HCT116 (cell line): Measurements from ENCODE around the gene PLBD2. TPM values are rescaled to one million over a fixed set of nuclear protein-coding genes. Genes with fewer than 3 reads are reported as not detected.

Experiments
- ATAC-seq: fragments of 200-7000 bp; cut with Tn5 transposase; 2 replicates; pipeline ENCODE4 v1.9.1; 2020; ENCODE audit warnings: mild to moderate bottlenecking, moderate library complexity
- BruUV-seq: library from RNA; stranded (reverse); fragments of 400-500 nt; replicated peaks from 2 replicates; lab custom pipeline; 2021; lab: Mats Ljungman, UMichigan
- CTCF ChIA-PET: fragments of 300-600 bp; sonication (Branson Sonifier 250); formaldehyde crosslinking; loops from one replicate; lab custom pipeline; 2021; ENCODE audit warnings: antibody characterized with exemption; lab: Charles Lee
- POLR2A ChIA-PET: fragments of 300-600, 350-600 bp; sonication (Branson Sonifier 250); formaldehyde crosslinking; loops from one replicate; lab custom pipeline; 2021; ENCODE audit warnings: antibody characterized with exemption; lab: Charles Lee
- RAD21 ChIA-PET, 2 experiments: fragments of 300-600 bp; sonication (Branson Sonifier 250); formaldehyde crosslinking; loops; one replicate each; lab custom pipeline; 2023; ENCODE audit warnings: low total read pairs in 2 of 2; ENCODE audit not compliant: uncharacterized antibody in 2 of 2, unreplicated experiment in 2 of 2, low non-redundant PET in 1 of 2; lab: Charles Lee
- DNase-seq: peaks from one replicate; pipeline ENCODE4 v3.0.0-alpha.2; 2010; ENCODE audit warnings: low read depth, low spot score
- H2AFZ ChIP-seq: fragments of 200-600 bp; shearing (Covaris generic), sonication (generic); 2 replicates; pipeline ENCODE4 v1.6.1; 2017; ENCODE audit warnings: low read depth, mixed run types, mixed read lengths, antibody characterized with exemption, low read length; ENCODE audit not compliant: poor library complexity, severe bottlenecking
- H3K27ac ChIP-seq: 2 replicates; pipeline ENCODE4 v1.5.1; 2012; ENCODE audit warnings: low read depth, low read length
- H3K27me3 ChIP-seq: fragments of 200-600 bp; sonication (generic); 2 replicates; pipeline ENCODE4 v1.6.1; 2016; ENCODE audit warnings: mixed run types, low read length, mixed read lengths; ENCODE audit not compliant: insufficient read depth
- H3K36me3 ChIP-seq, 2 experiments: fragments of 200-500 bp in 1 of 2; fragments of 200-600 bp in 1 of 2; sonication (Bioruptor generic) in 1 of 2; sonication (generic) in 1 of 2; 2 replicates each; pipeline versions ENCODE4 v1.5.1 to v1.6.1; 2014 to 2016; ENCODE audit warnings: low read length in 2 of 2, inconsistent platforms in 1 of 2, mixed read lengths in 1 of 2, mixed run types in 1 of 2; ENCODE audit not compliant: insufficient read depth in 2 of 2, control insufficient read depth in 1 of 2
- H3K4me1 ChIP-seq, 2 experiments: fragments of 200-600 bp in 1 of 2; sonication (generic) in 1 of 2; 2 replicates each; pipeline versions ENCODE4 v1.5.1 to v1.6.1; 2012 to 2017; ENCODE audit warnings: low read length in 2 of 2, inconsistent platforms in 1 of 2, mild to moderate bottlenecking in 1 of 2, mixed read lengths in 1 of 2, mixed run types in 1 of 2, moderate library complexity in 1 of 2; ENCODE audit not compliant: insufficient read depth in 2 of 2, control insufficient read depth in 1 of 2
- H3K4me2 ChIP-seq: fragments of 200-600 bp; sonication (generic); 2 replicates; pipeline ENCODE4 v1.6.1; 2017; ENCODE audit warnings: mixed run types, low read length, mixed read lengths
- H3K4me3 ChIP-seq, 2 experiments: fragments of 200-600 bp in 1 of 2; sonication (generic) in 1 of 2; replicated peaks in 1 of 2; 2 replicates each; pipeline ENCODE4 v1.5.1; 2011 to 2016; ENCODE audit warnings: low read length in 2 of 2, control low read depth in 1 of 2, low read depth in 1 of 2, mild to moderate bottlenecking in 1 of 2, mixed read lengths in 1 of 2, mixed run types in 1 of 2
- H3K79me2 ChIP-seq: fragments of 200-600 bp; sonication (generic); 2 replicates; pipeline ENCODE4 v1.6.1; 2017; ENCODE audit warnings: mild to moderate bottlenecking, mixed run types, low read length, moderate library complexity, mixed read lengths; ENCODE audit not compliant: insufficient read depth
- H3K9ac ChIP-seq: fragments of 200-600 bp; sonication (generic); 2 replicates; pipeline ENCODE4 v1.6.1; 2016; ENCODE audit warnings: low read length, mixed read lengths
- H3K9me2 ChIP-seq: fragments of 200-600 bp; sonication (generic), shearing (Covaris generic); 2 replicates; pipeline ENCODE4 v1.6.1; 2017; ENCODE audit warnings: mixed run types, mild to moderate bottlenecking, moderate library complexity; ENCODE audit not compliant: insufficient read depth
- H3K9me3 ChIP-seq, 2 experiments: fragments of 200-500 bp in 1 of 2; fragments of 200-600 bp in 1 of 2; sonication (Bioruptor generic) in 1 of 2; sonication (generic) in 1 of 2; 2 replicates each; pipeline ENCODE4 v1.6.1; 2014 to 2017; ENCODE audit warnings: low read length in 2 of 2, mixed read lengths in 2 of 2, inconsistent platforms in 1 of 2, low read depth in 1 of 2, mild to moderate bottlenecking in 1 of 2, mixed run types in 1 of 2, moderate library complexity in 1 of 2; ENCODE audit not compliant: control insufficient read depth in 1 of 2, insufficient read depth in 1 of 2
- H4K20me1 ChIP-seq: fragments of 200-600 bp; sonication (generic), shearing (Covaris generic); 2 replicates; pipeline ENCODE4 v1.6.1; 2017; ENCODE audit warnings: mixed run types, mild to moderate bottlenecking, moderate library complexity; ENCODE audit not compliant: insufficient read depth
- CEBPB ChIP-seq: IDR thresholded peaks from 2 replicates; pipeline ENCODE4 v1.6.1; 2012; ENCODE audit warnings: low read depth
- EGR1 ChIP-seq: IDR thresholded peaks from 2 replicates; pipeline ENCODE4 v1.6.1; 2012; ENCODE audit warnings: low read depth
- EZH2phosphoT487 ChIP-seq: fragments of 200-600 bp; IDR thresholded peaks from 2 replicates; pipeline ENCODE4 v1.6.1; 2018; ENCODE audit warnings: antibody characterized with exemption, borderline replicate concordance
- FOSL1 ChIP-seq: IDR thresholded peaks from 2 replicates; pipeline ENCODE4 v1.6.1; 2012; ENCODE audit warnings: low read depth
- POLR2A ChIP-seq: IDR thresholded peaks from 2 replicates; pipeline ENCODE4 v1.7.0; 2011; ENCODE audit warnings: borderline replicate concordance; ENCODE audit not compliant: insufficient read depth, insufficient read length; ENCODE audit errors: extremely low read depth
- POLR2AphosphoS5 ChIP-seq: IDR thresholded peaks from 2 replicates; pipeline ENCODE4 v1.6.1; 2011; ENCODE audit warnings: mild to moderate bottlenecking, low read depth, low read length, moderate library complexity
- SP1 ChIP-seq: IDR thresholded peaks from 2 replicates; pipeline ENCODE4 v1.6.1; 2012; ENCODE audit warnings: low read depth
- TCF7L2 ChIP-seq: IDR thresholded peaks from 2 replicates; pipeline ENCODE4 v1.7.0; 2011; ENCODE audit warnings: borderline replicate concordance, inconsistent platforms; ENCODE audit not compliant: insufficient read depth, insufficient read length; ENCODE audit errors: extremely low read depth
- YY1 ChIP-seq: IDR thresholded peaks from 2 replicates; pipeline ENCODE4 v1.6.1; 2011; ENCODE audit warnings: low read length, low read depth, moderate library complexity, mild to moderate bottlenecking; ENCODE audit not compliant: insufficient replicate concordance; ENCODE audit errors: extremely low read depth
- ZFX ChIP-seq: fragments of 450-650 bp; IDR thresholded peaks from 2 replicates; pipeline ENCODE4 v1.6.1; 2017
- ZNF274 ChIP-seq: fragments of 200-500 bp; sonication (Bioruptor generic); IDR thresholded peaks from 2 replicates; pipeline ENCODE4 v1.6.1; 2014; ENCODE audit warnings: mild to moderate bottlenecking, low read depth, low read length, inconsistent platforms
- intact Hi-C: fragments of 100-400 bp; cut with micrococcal nuclease; formaldehyde crosslinking; loops from 2 replicates; pipeline ENCODE4 v1.10.0; 2022
- total RNA-seq: library from RNA; stranded (reverse); gene quantifications from one replicate; pipeline ENCODE4 v1.2.1, GENCODE V29; 2021; ENCODE audit not compliant: unreplicated experiment
- TF ChIP-seq, protein P1 (sequence below): IDR thresholded peaks from 2 replicates; pipeline ENCODE4 v1.6.1; 2011; ENCODE audit warnings: mild to moderate bottlenecking, low read length, moderate library complexity; ENCODE audit not compliant: insufficient replicate concordance; ENCODE audit errors: extremely low read depth
- TF ChIP-seq, protein P2 (sequence below), 3 experiments: fragments of 200-600 bp in 1 of 3; sonication (generic) in 1 of 3; IDR thresholded peaks in 2 of 3; conservative IDR thresholded peaks in 1 of 3; 2 replicates each; pipeline ENCODE4 v1.5.1; 2012 to 2017; ENCODE audit warnings: low read depth in 2 of 3, low read length in 2 of 3, antibody characterized with exemption in 1 of 3, borderline replicate concordance in 1 of 3, control low read depth in 1 of 3, mild to moderate bottlenecking in 1 of 3, mixed read lengths in 1 of 3, mixed run types in 1 of 3, moderate library complexity in 1 of 3; ENCODE audit not compliant: insufficient read depth in 1 of 3

PLBD2 gene
- total RNA-seq, 1 experiment from 2014 or later = 45.0 TPM

DNA sequence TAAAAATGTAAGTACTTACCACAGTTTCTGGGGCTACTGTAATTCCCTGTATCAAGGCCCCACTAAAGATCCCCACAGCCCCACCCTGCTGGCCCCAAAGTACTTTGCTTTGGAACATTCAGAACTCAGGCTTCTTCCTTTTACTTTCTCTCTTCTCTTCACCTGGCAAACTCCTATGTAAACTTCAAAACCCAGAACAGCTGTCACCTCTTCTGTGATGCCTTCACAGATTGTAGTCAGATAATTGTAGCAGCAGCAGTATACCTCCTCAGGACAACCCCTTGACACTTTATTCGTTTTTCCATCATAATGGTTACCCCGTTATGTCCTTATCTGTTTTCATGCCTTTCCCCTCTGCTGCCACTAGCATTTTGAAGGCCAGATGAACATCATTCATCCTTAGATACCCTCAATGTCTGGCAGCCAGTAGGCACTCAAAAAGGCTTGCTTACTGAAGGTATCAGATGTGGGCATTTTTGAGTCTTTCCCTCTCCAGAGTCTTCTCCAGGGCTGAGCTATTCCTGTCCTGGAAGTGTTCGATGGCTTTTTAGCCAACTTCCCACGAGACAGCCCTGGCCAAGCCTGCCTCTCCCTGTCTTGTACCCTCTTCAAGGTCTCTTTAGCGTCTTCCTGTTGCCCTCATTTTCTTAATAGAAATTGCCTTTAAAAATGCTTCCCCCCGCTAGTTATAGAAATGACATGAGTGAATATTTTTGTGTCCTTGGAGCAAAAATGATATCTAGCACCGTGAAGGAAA lies 7.4 kb downstream of the PLBD2 start (continued):
- TF ChIP-seq, protein P1, sequence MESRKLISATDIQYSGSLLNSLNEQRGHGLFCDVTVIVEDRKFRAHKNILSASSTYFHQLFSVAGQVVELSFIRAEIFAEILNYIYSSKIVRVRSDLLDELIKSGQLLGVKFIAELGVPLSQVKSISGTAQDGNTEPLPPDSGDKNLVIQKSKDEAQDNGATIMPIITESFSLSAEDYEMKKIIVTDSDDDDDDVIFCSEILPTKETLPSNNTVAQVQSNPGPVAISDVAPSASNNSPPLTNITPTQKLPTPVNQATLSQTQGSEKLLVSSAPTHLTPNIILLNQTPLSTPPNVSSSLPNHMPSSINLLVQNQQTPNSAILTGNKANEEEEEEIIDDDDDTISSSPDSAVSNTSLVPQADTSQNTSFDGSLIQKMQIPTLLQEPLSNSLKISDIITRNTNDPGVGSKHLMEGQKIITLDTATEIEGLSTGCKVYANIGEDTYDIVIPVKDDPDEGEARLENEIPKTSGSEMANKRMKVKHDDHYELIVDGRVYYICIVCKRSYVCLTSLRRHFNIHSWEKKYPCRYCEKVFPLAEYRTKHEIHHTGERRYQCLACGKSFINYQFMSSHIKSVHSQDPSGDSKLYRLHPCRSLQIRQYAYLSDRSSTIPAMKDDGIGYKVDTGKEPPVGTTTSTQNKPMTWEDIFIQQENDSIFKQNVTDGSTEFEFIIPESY = no peak

DNA sequence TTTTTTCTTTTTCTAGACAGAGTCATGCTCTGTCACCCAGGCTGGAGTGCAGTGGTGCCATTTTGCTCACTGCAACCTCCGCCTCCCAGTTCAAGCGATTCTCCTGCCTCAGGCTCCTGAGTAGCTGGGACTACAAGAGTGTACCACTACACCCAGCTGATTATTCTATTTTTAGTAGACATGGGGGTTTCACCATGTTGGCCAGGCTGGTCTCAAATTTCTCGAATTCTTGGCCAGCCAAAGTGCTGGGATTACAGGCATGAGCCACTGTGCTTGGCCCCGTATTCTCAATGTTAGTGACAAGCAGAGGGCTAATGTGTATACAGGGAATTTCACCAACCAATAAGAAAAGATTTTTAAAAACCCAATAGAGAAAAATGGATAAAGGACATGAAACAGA lies 8.4 kb downstream of the PLBD2 start:
- no peak overlapping the region for H3K4me3 ChIP-seq
- no peaks in the 10 kb centered on the region for H4K20me1 ChIP-seq
- no peak overlapping the region for H3K4me2 ChIP-seq
- no peaks in the 10 kb centered on the region for H3K27me3 ChIP-seq
- H2AFZ ChIP-seq = no peak overlapping the region
- H3K27ac ChIP-seq = no peak overlapping the region
- no peaks in the 10 kb centered on the region; the same call in 1 of the 2 replicates for H3K79me2 ChIP-seq
- no peak overlapping the region for H3K9ac ChIP-seq
- RAD21 ChIA-PET = no interaction called here
- DNase-seq = no peak
- peaks cover 0 to 4% of the 10 kb centered on the region in 2 experiments; a peak in 1 of 4 replicates for H3K4me1 ChIP-seq
- no peaks in the 10 kb centered on the region for H3K36me3 ChIP-seq
- CTCF ChIA-PET = no interaction called here
- no peak for TF ChIP-seq TCF7L2
- no peak for TF ChIP-seq POLR2A
- no peak for TF ChIP-seq EGR1
- TF ChIP-seq ZFX = no peak
- no peak for TF ChIP-seq SP1
- TF ChIP-seq ZNF274 = no peak
- no peak for TF ChIP-seq CEBPB
- TF ChIP-seq POLR2AphosphoS5 = no peak
- no peak for TF ChIP-seq FOSL1
- no peak for TF ChIP-seq EZH2phosphoT487
- TF ChIP-seq YY1 = no peak
- TF ChIP-seq, protein P2, sequence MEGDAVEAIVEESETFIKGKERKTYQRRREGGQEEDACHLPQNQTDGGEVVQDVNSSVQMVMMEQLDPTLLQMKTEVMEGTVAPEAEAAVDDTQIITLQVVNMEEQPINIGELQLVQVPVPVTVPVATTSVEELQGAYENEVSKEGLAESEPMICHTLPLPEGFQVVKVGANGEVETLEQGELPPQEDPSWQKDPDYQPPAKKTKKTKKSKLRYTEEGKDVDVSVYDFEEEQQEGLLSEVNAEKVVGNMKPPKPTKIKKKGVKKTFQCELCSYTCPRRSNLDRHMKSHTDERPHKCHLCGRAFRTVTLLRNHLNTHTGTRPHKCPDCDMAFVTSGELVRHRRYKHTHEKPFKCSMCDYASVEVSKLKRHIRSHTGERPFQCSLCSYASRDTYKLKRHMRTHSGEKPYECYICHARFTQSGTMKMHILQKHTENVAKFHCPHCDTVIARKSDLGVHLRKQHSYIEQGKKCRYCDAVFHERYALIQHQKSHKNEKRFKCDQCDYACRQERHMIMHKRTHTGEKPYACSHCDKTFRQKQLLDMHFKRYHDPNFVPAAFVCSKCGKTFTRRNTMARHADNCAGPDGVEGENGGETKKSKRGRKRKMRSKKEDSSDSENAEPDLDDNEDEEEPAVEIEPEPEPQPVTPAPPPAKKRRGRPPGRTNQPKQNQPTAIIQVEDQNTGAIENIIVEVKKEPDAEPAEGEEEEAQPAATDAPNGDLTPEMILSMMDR (IDR thresholded peaks at IDR 0.05 in 2 of 3, conservative IDR thresholded peaks at IDR 0.05 in 1 of 3; ENCODE audit: borderline replicate concordance in 1 of 3, insufficient read depth in 1 of 3, low read depth in 2 of 3, low read length in 2 of 3) = no peak
- TF ChIP-seq, all 23 proteins: peak for 0
- Histone ChIP-seq H3K9me3 (no peaks in the 10 kb centered on the region), H3K9me2 (no peaks in the 10 kb centered on the region)
- no peak for ATAC-seq
- POLR2A ChIA-PET = interaction anchor here (0.6 kb wide), 1 partner anchor 39 kb away, joined by 5 read pairs; no protein-coding TSS in a partner anchor
- no TSS peak for BruUV-seq
- intact Hi-C loops = no loop called here
